ENCODE measurements around the gene ATP2B3. TPM values are rescaled to one million over a fixed set of nuclear protein-coding genes. Genes with fewer than 3 reads are reported as not detected.

The ATP2B3 gene
- polyA plus RNA-seq, 1 donor from 2014 or later, result 5.3 TPM

DNA sequence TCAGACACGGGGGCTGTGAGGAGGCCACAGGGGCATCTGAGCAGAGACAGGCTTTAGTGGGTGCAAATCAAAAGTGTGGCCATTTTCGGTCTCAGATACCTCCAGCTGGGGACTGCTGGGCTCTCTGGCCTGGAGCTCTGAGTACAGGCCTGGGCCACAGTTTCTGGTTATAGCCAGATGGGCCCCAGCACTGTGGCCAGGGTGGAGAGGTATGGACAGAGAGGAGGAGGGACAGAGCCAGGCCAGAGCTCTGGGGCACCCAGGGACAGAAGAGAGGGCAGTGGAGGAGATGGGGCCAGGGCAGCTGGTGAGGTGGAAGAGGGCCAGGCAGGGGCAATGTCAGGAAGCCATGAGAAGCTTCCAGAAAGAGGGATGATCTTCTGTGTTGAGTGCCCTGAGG, 61.4 kb downstream of the ATP2B3 start:
- no peak overlapping the region for H3K4me3 ChIP-seq (ENCODE audit: low read length)
- H2AFZ ChIP-seq (ENCODE audit: low read depth, low read length), result no peak overlapping the region
- H3K9me2 ChIP-seq (ENCODE audit: insufficient read depth, low read length), result no peaks in the 10 kb centered on the region
- H3K9ac ChIP-seq (ENCODE audit: low read length), result no peak overlapping the region
- H3K9me3 ChIP-seq (ENCODE audit: low read length), result no peaks in the 10 kb centered on the region
- H3K27ac ChIP-seq (ENCODE audit: low read length), result no peak overlapping the region
- H3K27me3 ChIP-seq (ENCODE audit: insufficient read depth, low read depth, low read length), result no peaks in the 10 kb centered on the region
- no peaks in the 10 kb centered on the region for H3K79me2 ChIP-seq (replicated peaks; ENCODE audit: insufficient read depth, low read length)
- no peak overlapping the region for H3K4me2 ChIP-seq (ENCODE audit: low read length)
- H4K20me1 ChIP-seq (ENCODE audit: insufficient read depth), result no peaks in the 10 kb centered on the region
- no peaks in the 10 kb centered on the region for H3K36me3 ChIP-seq (ENCODE audit: insufficient read depth, low read length)
- no peaks in the 10 kb centered on the region for H3F3A ChIP-seq (ENCODE audit: insufficient read depth, low read length, poor library complexity, severe bottlenecking)
- TF ChIP-seq, protein P1, sequence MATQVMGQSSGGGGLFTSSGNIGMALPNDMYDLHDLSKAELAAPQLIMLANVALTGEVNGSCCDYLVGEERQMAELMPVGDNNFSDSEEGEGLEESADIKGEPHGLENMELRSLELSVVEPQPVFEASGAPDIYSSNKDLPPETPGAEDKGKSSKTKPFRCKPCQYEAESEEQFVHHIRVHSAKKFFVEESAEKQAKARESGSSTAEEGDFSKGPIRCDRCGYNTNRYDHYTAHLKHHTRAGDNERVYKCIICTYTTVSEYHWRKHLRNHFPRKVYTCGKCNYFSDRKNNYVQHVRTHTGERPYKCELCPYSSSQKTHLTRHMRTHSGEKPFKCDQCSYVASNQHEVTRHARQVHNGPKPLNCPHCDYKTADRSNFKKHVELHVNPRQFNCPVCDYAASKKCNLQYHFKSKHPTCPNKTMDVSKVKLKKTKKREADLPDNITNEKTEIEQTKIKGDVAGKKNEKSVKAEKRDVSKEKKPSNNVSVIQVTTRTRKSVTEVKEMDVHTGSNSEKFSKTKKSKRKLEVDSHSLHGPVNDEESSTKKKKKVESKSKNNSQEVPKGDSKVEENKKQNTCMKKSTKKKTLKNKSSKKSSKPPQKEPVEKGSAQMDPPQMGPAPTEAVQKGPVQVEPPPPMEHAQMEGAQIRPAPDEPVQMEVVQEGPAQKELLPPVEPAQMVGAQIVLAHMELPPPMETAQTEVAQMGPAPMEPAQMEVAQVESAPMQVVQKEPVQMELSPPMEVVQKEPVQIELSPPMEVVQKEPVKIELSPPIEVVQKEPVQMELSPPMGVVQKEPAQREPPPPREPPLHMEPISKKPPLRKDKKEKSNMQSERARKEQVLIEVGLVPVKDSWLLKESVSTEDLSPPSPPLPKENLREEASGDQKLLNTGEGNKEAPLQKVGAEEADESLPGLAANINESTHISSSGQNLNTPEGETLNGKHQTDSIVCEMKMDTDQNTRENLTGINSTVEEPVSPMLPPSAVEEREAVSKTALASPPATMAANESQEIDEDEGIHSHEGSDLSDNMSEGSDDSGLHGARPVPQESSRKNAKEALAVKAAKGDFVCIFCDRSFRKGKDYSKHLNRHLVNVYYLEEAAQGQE (IDR thresholded peaks at IDR 0.05; ENCODE audit: borderline replicate concordance), result no peak
- no peak for TF ChIP-seq EZH2 (IDR thresholded peaks at IDR 0.05; ENCODE audit: borderline replicate concordance, insufficient read depth, low read length, poor library complexity, severe bottlenecking)
- no peak for TF ChIP-seq POLR2AphosphoS5 (IDR thresholded peaks at IDR 0.05)
- TF ChIP-seq RAD21 (conservative IDR thresholded peaks at IDR 0.05), result no peak
- TF ChIP-seq EP300 (conservative IDR thresholded peaks at IDR 0.05; ENCODE audit: poor library complexity, severe bottlenecking), result no peak
- no peak for TF ChIP-seq MXI1 (conservative IDR thresholded peaks at IDR 0.05; ENCODE audit: poor library complexity, severe bottlenecking)
- TF ChIP-seq, protein P2, sequence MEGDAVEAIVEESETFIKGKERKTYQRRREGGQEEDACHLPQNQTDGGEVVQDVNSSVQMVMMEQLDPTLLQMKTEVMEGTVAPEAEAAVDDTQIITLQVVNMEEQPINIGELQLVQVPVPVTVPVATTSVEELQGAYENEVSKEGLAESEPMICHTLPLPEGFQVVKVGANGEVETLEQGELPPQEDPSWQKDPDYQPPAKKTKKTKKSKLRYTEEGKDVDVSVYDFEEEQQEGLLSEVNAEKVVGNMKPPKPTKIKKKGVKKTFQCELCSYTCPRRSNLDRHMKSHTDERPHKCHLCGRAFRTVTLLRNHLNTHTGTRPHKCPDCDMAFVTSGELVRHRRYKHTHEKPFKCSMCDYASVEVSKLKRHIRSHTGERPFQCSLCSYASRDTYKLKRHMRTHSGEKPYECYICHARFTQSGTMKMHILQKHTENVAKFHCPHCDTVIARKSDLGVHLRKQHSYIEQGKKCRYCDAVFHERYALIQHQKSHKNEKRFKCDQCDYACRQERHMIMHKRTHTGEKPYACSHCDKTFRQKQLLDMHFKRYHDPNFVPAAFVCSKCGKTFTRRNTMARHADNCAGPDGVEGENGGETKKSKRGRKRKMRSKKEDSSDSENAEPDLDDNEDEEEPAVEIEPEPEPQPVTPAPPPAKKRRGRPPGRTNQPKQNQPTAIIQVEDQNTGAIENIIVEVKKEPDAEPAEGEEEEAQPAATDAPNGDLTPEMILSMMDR (IDR thresholded peaks at IDR 0.05; ENCODE audit: poor library complexity, severe bottlenecking), result no peak
- no peak for TF ChIP-seq SMC3 (conservative IDR thresholded peaks at IDR 0.05; ENCODE audit: poor library complexity)
- no peak for TF ChIP-seq TAF1 (IDR thresholded peaks at IDR 0.05; ENCODE audit: low read depth)

DNA sequence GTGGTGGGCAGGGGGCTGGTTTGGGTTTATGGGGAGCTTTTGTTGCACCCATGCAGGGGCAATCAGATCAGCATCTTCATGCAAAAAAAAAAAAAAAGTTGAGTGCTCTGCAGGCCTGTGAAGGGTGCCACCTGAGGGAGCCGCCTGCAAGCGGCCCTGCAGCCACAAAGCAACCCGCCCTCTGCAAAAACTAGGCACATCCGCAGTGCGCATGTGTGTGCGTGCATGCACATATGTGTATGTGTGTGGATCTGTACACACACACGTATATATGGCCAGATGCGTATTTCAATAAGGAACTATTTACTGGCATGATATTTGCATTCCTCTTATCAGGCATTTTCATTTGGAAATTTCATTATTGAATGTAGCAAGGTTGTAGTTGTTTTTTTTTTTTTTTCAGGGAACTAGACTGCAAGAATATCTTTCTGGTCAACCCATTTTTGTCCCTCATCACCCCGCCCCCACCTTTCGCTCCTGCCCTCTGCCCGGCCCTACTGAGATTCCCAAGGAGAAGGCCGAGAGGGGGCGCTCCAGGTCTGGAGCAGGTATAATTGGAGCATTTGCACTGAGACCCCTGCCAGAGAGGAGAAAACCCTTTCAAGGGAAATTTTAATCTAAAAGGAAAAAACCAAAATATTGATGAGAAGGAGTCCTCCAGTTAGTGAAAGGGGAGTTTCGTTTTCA, 63.4 kb downstream of the ATP2B3 start:
- Histone ChIP-seq H3K9ac (ENCODE audit: low read length) (no peak overlapping the region), H3K4me2 (ENCODE audit: low read length) (no peak overlapping the region), H3K27ac (ENCODE audit: low read length) (no peak overlapping the region), H3K79me2 (replicated peaks; ENCODE audit: insufficient read depth, low read length) (no peaks in the 10 kb centered on the region), H4K20me1 (ENCODE audit: insufficient read depth) (no peaks in the 10 kb centered on the region), H3F3A (ENCODE audit: insufficient read depth, low read length, poor library complexity, severe bottlenecking) (no peaks in the 10 kb centered on the region), H3K9me2 (ENCODE audit: insufficient read depth, low read length) (no peaks in the 10 kb centered on the region), H3K4me3 (ENCODE audit: low read length) (no peak overlapping the region), H3K36me3 (ENCODE audit: insufficient read depth, low read length) (no peaks in the 10 kb centered on the region), H3K27me3 (ENCODE audit: insufficient read depth, low read depth, low read length) (no peaks in the 10 kb centered on the region), H3K9me3 (ENCODE audit: low read length) (no peaks in the 10 kb centered on the region), H2AFZ (ENCODE audit: low read depth, low read length) (no peak overlapping the region)
- TF ChIP-seq, protein P1 (IDR thresholded peaks at IDR 0.05; ENCODE audit: borderline replicate concordance), result no peak
- TF ChIP-seq TAF1 (IDR thresholded peaks at IDR 0.05; ENCODE audit: low read depth) (no peak), EZH2 (IDR thresholded peaks at IDR 0.05; ENCODE audit: borderline replicate concordance, insufficient read depth, low read length, poor library complexity, severe bottlenecking) (no peak), RAD21 (conservative IDR thresholded peaks at IDR 0.05) (no peak), POLR2AphosphoS5 (IDR thresholded peaks at IDR 0.05) (no peak), MXI1 (conservative IDR thresholded peaks at IDR 0.05; ENCODE audit: poor library complexity, severe bottlenecking) (no peak), SMC3 (conservative IDR thresholded peaks at IDR 0.05; ENCODE audit: poor library complexity) (no peak), EP300 (conservative IDR thresholded peaks at IDR 0.05; ENCODE audit: poor library complexity, severe bottlenecking) (no peak)
- TF ChIP-seq, protein P2 (IDR thresholded peaks at IDR 0.05; ENCODE audit: poor library complexity, severe bottlenecking), result no peak

Measured in neural cell (in vitro differentiated cells).